Measurements from ENCODE around the gene HPRT1. TPM values are rescaled to one million over a fixed set of nuclear protein-coding genes. Genes with fewer than 3 reads are reported as not detected.

Gene HPRT1
- total RNA-seq, 2 donors from 2014 or later, result 6.6 to 9.6 TPM

DNA sequence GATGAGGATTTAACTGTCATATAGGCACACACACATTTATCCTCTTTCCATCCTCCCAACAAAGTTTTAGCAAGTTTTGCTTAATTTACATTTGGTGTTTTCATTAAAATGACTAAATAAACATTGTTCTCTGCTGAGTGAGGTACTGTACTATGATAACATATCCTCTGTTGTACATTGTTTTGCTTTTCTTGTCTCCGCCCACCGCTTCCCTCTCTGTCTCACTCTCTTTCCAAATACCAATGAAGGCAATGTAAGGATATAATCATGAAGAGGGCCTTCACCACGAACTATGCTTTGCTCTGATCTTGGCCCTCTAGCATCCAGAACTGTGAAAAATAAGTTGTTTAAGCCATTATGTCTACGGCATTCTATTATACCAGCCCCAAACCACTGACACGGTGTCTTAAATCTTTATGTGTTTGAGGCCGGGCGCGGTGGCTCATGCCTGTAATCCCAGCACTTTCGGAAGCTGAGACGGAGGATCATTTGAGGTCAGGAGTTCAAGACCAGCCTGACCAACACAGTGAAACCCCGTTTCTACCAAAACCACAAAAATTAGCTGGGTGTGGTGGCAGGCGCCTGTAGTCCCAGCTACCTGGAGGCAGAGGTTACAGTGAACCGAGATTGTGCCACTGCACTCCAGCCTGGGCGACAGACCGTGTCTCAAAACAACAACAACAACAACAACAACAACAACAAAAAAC lies 65.3 kb downstream of the HPRT1 start:
- Histone ChIP-seq H3K36me3 (no peaks in the 10 kb centered on the region), H3K27ac (no peak overlapping the region), H3K4me3 (no peak overlapping the region), H3K27me3 (no peaks in the 10 kb centered on the region), H3K4me1 (no peaks in the 10 kb centered on the region), H3K9me3 (no peaks in the 10 kb centered on the region)
- no peak for TF ChIP-seq CTCF (IDR thresholded peaks at IDR 0.05)
- DNase-seq (ENCODE audit: low spot score), result no peak

GRCh38 chrX:134526399-134526798 lies 66.4 kb downstream of the HPRT1 start:
- Histone ChIP-seq H3K4me3 (no peak overlapping the region), H3K36me3 (no peaks in the 10 kb centered on the region)

GRCh38 chrX:134528960-134529359 lies 69.0 kb downstream of the HPRT1 start:
- Histone ChIP-seq H3K4me3 (no peak overlapping the region), H3K27ac (no peak overlapping the region), H3K9me3 (no peaks in the 10 kb centered on the region), H3K36me3 (no peaks in the 10 kb centered on the region), H3K4me1 (no peaks in the 10 kb centered on the region), H3K27me3 (no peaks in the 10 kb centered on the region)
- DNase-seq (ENCODE audit: low spot score), result no peak
- no peak for TF ChIP-seq CTCF (IDR thresholded peaks at IDR 0.05)

More at GRCh38 chrX:134526399-134526798, 66.4 kb downstream of the HPRT1 start:
- no peaks in the 10 kb centered on the region for H3K27me3 ChIP-seq
- no peaks in the 10 kb centered on the region for H3K4me1 ChIP-seq
- H3K9me3 ChIP-seq, result no peaks in the 10 kb centered on the region
- TF ChIP-seq CTCF (IDR thresholded peaks at IDR 0.05), result no peak
- DNase-seq (ENCODE audit: low spot score), result no peak
- no peak overlapping the region for H3K27ac ChIP-seq

DNA sequence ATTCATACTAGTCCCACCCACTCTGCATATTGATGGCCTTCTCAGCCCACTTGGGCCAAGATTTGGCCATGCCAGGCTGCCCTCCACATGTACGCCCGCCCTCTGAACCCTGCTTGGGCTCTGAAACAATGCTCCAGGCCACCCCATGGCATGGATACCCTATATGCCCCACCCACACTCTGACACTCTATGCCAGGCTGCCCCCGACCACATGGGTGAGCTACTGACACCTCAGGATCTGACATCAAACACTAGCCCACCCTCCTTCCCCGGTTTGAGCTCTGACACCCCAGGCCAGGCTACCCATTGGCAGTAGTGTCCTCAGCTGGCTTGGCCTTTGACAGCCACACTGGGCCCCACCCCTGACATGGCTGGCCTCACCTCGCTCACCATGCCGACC lies 69.5 kb downstream of the HPRT1 start:
- no peaks in the 10 kb centered on the region for H3K9me3 ChIP-seq
- TF ChIP-seq CTCF (IDR thresholded peaks at IDR 0.05), result no peak
- H3K4me3 ChIP-seq, result no peak overlapping the region
- no peaks in the 10 kb centered on the region for H3K4me1 ChIP-seq
- no peaks in the 10 kb centered on the region for H3K27me3 ChIP-seq
- H3K36me3 ChIP-seq, result no peaks in the 10 kb centered on the region
- no peak overlapping the region for H3K27ac ChIP-seq
- DNase-seq (ENCODE audit: low spot score), result no peak

- Histone ChIP-seq H3K4me1 (no peaks in the 10 kb centered on the region), H3K36me3 (no peaks in the 10 kb centered on the region), H3K27me3 (no peaks in the 10 kb centered on the region), H3K9me3 (no peaks in the 10 kb centered on the region), H3K4me3 (no peak overlapping the region), H3K27ac (no peak overlapping the region)
- no peak for DNase-seq (ENCODE audit: low spot score)
- TF ChIP-seq CTCF (IDR thresholded peaks at IDR 0.05), result no peak
These were observed 70.9 kb downstream of the HPRT1 start for GRCh38 chrX:134530845-134531244.

- H3K27me3 ChIP-seq, result no peaks in the 10 kb centered on the region
- DNase-seq (ENCODE audit: low spot score), result no peak
- H3K27ac ChIP-seq, result no peak overlapping the region
- no peaks in the 10 kb centered on the region for H3K9me3 ChIP-seq
- H3K4me3 ChIP-seq, result no peak overlapping the region
- TF ChIP-seq CTCF (IDR thresholded peaks at IDR 0.05), result no peak
- H3K36me3 ChIP-seq, result no peaks in the 10 kb centered on the region
- H3K4me1 ChIP-seq, result peaks cover 0 to 7% of the 10 kb centered on the region in 2 donors
These were observed 73.4 kb downstream of the HPRT1 start for GRCh38 chrX:134533352-134533751.
